Subcutaneous abdominal adipose tissue (tissue), 5 donors: ENCODE data around the gene LZTR1.
A peak's percentile ranks its signal among the peaks of the same experiment; 100 is the strongest.

ENCODE experiments used
- H3K27ac ChIP-seq: one replicate; pipeline ENCODE4 v1.7.0; 2013; ENCODE audit warnings: low read depth, mild to moderate bottlenecking, inconsistent platforms, low read length, moderate library complexity
- H3K27me3 ChIP-seq, 5 donors: one replicate each; pipeline ENCODE4 v1.7.0; 2013; ENCODE audit warnings: low read length in 5 of 5, inconsistent platforms in 1 of 5; ENCODE audit not compliant: control insufficient read depth in 5 of 5, insufficient read depth in 4 of 5
- H3K36me3 ChIP-seq, 5 donors: one replicate each; pipeline ENCODE4 v1.7.0; 2013; ENCODE audit warnings: low read length in 5 of 5; ENCODE audit not compliant: control insufficient read depth in 5 of 5, insufficient read depth in 5 of 5
- H3K4me1 ChIP-seq, 5 donors: one replicate each; pipeline ENCODE4 v1.7.0; 2013; ENCODE audit warnings: low read length in 5 of 5, mild to moderate bottlenecking in 3 of 5, moderate library complexity in 1 of 5; ENCODE audit not compliant: control insufficient read depth in 5 of 5, insufficient read depth in 5 of 5
- H3K4me3 ChIP-seq, 5 donors: one replicate each; pipeline ENCODE4 v1.7.0; 2013; ENCODE audit warnings: low read length in 5 of 5, low read depth in 1 of 5
- H3K9ac ChIP-seq, 5 donors: one replicate each; pipeline ENCODE4 v1.7.0; 2013; ENCODE audit warnings: low read length in 5 of 5, mild to moderate bottlenecking in 4 of 5, moderate library complexity in 3 of 5
- H3K9me3 ChIP-seq, 5 donors: one replicate each; pipeline ENCODE4 v1.7.0; 2013; ENCODE audit warnings: low read length in 5 of 5; ENCODE audit not compliant: control insufficient read depth in 5 of 5
- donor health status: healthy.
- donor health status: healthy.
- donor health status: healthy.
- donor health status: healthy.
- donor health status: healthy.

The LZTR1 gene

DNA sequence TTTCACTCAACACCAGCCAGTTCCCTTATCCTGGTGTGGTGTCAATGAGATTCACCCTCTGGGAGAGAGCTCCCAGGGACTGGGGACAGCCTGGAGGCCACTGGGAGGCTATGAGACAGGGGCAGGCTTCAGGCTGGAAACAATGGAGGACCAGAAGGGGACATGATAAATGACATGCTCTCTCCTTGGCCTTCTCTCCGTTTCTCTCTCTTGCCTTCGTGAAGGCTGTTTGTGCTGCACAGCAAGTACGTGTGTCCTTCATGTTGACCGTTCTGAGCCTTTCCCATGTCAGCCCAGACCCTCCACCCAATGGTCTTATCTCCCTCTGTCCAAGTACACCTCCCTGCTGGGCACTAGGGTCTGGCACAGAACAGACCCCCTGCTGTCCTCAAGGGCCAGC, 1.6 kb upstream of the LZTR1 start:
- H3K9ac ChIP-seq: no peak overlapping the region
- no peak overlapping the region for H3K4me3 ChIP-seq
- H3K36me3 ChIP-seq: peaks cover 0 to 15% (median 5%) of the 10 kb centered on the region in 5 donors
- H3K27ac ChIP-seq: no peak overlapping the region
- peaks cover 17 to 41% (median 36%) of the 10 kb centered on the region in 5 donors for H3K4me1 ChIP-seq
- peaks cover 0 to 12% (median 10%) of the 10 kb centered on the region in 5 donors for H3K9me3 ChIP-seq
- H3K27me3 ChIP-seq: peaks cover 0 to 14% (median 3%) of the 10 kb centered on the region in 5 donors

DNA sequence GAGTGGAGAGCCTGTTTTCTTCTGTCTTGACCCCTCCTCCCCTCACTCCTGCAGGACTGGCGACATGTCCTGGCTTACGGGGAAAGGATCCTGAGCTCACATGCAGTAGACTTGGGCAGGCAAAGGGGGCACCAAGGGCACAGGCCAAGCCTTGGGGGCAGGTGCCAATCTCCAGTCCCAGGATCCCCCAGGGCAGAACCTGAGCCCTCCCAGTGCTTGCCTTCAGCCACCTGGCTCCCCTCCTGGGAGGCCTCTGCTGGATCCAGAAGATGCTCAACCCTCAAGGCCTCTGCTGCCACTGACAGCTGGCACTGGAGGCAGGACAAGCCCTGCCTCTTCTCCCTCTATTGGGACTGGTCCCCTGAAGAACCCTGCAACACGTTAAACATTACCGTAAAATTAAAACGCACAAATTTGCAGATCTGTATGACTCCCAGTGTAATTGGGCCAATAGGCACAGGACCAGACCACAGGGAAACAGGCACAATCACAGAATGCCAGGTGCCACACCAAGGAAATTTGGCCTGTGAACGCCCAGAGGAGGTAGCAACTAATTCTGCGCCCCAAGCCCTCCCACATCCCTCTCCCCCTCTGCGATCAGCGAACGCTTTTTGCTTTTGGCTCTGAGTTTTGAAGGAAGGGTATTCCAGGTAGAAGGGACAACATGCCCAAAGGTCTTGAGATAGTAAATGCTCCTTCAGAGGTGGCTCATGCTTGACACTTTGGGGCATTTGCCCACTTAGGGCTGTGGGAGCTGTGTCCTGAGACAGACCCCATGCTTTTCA, 967 bp upstream of the LZTR1 start:
- peak overlapping the region; percentile 84 for H3K27ac ChIP-seq
- peak overlapping the region; percentile 78 to 100 (median 97) for H3K9ac ChIP-seq
- H3K36me3 ChIP-seq: peaks cover 0 to 21% (median 10%) of the 10 kb centered on the region in 5 donors
- peak overlapping the region; percentile 84 to 95 (median 89) for H3K4me3 ChIP-seq
- H3K27me3 ChIP-seq: peaks cover 0 to 14% (median 3%) of the 10 kb centered on the region in 5 donors
- peaks cover 17 to 41% (median 36%) of the 10 kb centered on the region in 5 donors for H3K4me1 ChIP-seq
- peaks cover 0 to 12% (median 10%) of the 10 kb centered on the region in 5 donors for H3K9me3 ChIP-seq

DNA sequence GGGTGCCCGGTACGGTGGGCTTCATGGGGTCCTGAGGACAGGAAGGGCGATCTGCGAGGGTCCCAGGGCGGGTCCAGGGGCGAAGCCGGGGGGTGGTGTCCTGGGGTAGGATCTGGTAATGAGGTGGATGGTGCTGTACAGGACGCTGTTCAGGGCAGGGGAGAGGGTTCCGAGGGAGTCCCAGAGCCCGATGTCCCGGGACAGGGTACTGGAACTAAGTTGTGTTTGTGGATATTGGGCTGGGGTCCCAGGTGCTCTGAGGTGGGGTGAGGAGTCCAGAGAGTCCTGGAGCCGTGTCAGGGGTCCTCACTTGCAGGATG, 426 bp downstream of the LZTR1 start:
- H3K36me3 ChIP-seq: peaks cover 0 to 32% (median 18%) of the 10 kb centered on the region in 5 donors
- H3K27me3 ChIP-seq: peaks cover 0 to 11% (median 3%) of the 10 kb centered on the region in 5 donors
- H3K9me3 ChIP-seq: peaks cover 0 to 12% (median 10%) of the 10 kb centered on the region in 5 donors
- H3K4me1 ChIP-seq: peaks cover 17 to 41% (median 36%) of the 10 kb centered on the region in 5 donors
- peak overlapping the region; percentile 87 to 95 (median 93) for H3K4me3 ChIP-seq
- peak overlapping the region; percentile 84 for H3K27ac ChIP-seq
- H3K9ac ChIP-seq: peak overlapping the region; percentile 78 to 100 (median 97)

DNA sequence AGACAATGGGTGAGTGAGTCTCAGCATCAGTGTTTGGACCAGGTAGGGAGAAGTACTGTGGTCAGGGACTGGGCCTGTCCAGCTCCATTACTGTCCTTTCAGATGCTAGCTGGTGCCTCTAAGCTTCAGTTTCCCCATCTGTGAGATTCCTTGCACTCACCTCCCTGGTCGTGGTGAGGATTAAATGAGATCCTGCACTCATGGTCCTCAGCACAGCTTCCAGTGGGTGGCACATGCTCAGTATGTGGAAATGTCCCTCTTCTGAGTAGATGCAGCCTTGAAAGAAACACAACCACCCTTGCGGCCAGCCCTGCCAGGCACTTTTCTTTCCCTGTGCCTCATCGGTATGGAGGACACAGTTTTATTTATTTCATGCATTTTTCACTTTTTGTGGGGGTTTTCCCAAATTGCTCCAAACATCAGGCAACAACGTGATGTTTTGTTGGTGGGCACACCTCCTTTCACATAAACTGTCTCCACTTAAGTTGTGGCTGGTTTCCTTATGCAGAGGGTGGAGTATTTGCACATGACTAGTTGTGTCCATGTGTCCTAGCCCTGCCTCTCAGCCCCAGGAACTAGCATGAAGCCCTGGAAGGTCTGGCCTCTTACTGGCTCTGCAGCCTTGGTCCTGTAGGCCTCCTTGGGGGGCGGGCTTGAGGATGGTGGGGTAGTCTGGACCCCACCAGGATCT, 1.1 kb downstream of the LZTR1 start:
- Histone ChIP-seq H3K9ac (peak overlapping the region; percentile 78 to 100 (median 97)), H3K27ac (peak overlapping the region; percentile 84), H3K4me1 (peaks cover 17 to 41% (median 36%) of the 10 kb centered on the region in 5 donors), H3K9me3 (peaks cover 0 to 9% (median 9%) of the 10 kb centered on the region in 5 donors), H3K27me3 (peaks cover 0 to 11% (median 3%) of the 10 kb centered on the region in 5 donors), H3K36me3 (peaks cover 0 to 39% (median 25%) of the 10 kb centered on the region in 5 donors), H3K4me3 (peak overlapping the region; percentile 87 to 95 (median 93))

DNA sequence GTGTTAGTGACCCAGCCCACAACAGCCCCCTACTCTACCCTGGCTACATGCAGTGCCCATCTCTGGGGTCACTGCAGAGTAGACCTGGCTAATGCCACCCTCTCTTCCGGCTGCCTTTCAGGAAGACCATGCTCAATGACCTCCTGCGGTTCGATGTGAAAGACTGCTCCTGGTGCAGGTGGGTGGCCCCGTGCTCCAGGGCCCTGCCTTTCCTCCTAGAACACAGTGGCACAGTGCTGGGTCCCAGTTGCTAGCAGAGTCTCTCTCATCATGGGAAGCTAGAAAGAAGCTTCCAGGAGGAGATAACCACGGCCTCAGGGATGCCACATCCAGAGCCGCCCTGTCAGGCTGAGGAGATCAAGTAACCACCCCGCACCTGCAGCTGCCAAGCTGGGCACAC, 3.6 kb downstream of the LZTR1 start:
- Histone ChIP-seq H3K9me3 (no peaks in the 10 kb centered on the region), H3K36me3 (peaks cover 0 to 57% (median 37%) of the 10 kb centered on the region in 5 donors)

DNA sequence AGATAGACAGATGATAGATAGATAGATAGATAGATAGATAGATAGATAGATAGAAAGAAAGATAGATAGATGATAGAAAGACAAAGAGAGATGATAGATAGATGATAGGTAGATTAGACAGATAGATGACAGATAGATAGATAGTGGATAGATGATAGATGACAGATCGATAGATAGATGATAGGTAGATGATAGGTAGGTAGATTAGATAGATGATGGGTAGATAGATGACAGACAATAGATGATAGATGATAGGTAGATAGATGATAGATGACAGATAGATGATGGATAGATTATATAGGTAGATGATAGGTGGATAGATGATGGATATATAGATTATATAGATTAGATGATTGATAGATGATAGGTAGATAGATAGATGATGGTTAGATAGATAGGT, 4.3 kb downstream of the LZTR1 start:
- H3K36me3 ChIP-seq: peaks cover 0 to 63% (median 43%) of the 10 kb centered on the region in 5 donors
- H3K9me3 ChIP-seq: no peaks in the 10 kb centered on the region
- H3K4me1 ChIP-seq: peaks cover 8 to 25% (median 21%) of the 10 kb centered on the region in 5 donors
- H3K4me3 ChIP-seq: no peak overlapping the region
- no peak overlapping the region for H3K27ac ChIP-seq
- H3K27me3 ChIP-seq: no peaks in the 10 kb centered on the region
- H3K9ac ChIP-seq: no peak overlapping the region

More for the DNA sequence above, 3.6 kb downstream of the LZTR1 start:
- H3K4me3 ChIP-seq: no peak overlapping the region
- H3K4me1 ChIP-seq: peaks cover 10 to 31% (median 27%) of the 10 kb centered on the region in 5 donors
- no peak overlapping the region for H3K27ac ChIP-seq
- H3K27me3 ChIP-seq: no peaks in the 10 kb centered on the region
- H3K9ac ChIP-seq: peak overlapping the region in 1 of 5 donors; percentile 7

DNA sequence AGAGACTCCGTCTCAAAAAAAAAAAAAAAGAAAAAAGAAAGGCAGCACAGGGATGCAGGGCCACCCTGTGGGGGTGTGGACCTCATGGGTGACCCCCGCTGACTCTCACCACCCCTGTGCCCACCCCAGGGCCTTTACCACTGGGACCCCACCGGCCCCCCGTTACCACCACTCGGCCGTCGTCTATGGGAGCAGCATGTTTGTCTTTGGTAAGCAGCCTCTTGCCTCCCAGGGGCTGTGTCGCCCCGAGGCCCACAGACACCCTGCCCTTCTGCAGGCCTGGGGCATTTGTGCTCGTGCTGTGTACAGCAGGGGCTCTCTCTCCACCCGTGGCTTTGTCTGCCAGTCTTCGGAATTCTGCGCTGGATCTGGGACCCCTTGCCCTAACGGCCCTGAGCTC, 5.3 kb downstream of the LZTR1 start:
- peaks cover 0 to 73% (median 53%) of the 10 kb centered on the region in 5 donors for H3K36me3 ChIP-seq
- H3K27ac ChIP-seq: no peak overlapping the region

DNA sequence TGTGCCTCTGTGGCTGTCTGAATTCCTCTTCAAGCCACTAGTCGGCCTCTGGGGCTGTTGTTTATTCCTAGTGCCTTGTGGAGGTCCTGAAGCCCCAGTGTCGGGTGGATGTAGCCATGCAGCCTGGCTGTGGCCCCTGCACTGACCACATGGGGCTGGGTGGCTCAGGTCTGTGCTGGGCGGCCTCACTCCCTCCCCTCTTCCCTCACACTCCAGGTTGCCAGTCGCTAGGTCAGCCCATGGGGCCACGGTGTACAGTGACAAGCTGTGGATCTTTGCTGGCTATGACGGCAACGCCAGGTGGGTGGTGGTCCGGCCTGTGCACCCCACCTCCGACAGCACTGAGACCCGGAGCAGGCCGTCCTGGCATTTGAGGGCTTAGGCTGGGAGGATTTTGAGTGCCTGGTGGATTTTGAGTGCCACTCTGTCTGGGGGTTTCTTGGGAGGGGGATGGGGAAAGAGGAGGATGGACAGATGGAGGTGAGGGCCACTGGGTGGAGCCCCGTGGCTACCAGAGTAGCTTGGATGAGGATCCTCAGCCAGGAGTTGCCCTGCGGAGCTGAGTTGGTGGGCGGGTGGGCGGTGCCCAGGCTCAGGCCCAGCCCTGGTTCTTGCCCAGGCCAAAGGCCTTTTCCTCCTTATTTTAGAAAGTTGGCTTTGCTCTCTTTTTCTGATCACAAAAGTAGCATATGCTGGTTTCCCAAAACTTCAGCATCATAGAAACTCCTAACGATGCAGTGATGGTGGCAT, 6.7 kb downstream of the LZTR1 start:
- Histone ChIP-seq H3K9me3 (no peaks in the 10 kb centered on the region), H3K4me1 (peaks cover 0 to 3% (median 1%) of the 10 kb centered on the region in 5 donors), H3K36me3 (peaks cover 0 to 86% (median 67%) of the 10 kb centered on the region in 5 donors), H3K27me3 (no peaks in the 10 kb centered on the region), H3K4me3 (no peak overlapping the region), H3K27ac (no peak overlapping the region), H3K9ac (peak overlapping the region in 1 of 5 donors; percentile 13)

More for the DNA sequence above, 5.3 kb downstream of the LZTR1 start:
- Histone ChIP-seq H3K9me3 (no peaks in the 10 kb centered on the region), H3K4me3 (no peak overlapping the region), H3K4me1 (peaks cover 6 to 17% (median 15%) of the 10 kb centered on the region in 5 donors), H3K27me3 (no peaks in the 10 kb centered on the region), H3K9ac (no peak overlapping the region)

DNA sequence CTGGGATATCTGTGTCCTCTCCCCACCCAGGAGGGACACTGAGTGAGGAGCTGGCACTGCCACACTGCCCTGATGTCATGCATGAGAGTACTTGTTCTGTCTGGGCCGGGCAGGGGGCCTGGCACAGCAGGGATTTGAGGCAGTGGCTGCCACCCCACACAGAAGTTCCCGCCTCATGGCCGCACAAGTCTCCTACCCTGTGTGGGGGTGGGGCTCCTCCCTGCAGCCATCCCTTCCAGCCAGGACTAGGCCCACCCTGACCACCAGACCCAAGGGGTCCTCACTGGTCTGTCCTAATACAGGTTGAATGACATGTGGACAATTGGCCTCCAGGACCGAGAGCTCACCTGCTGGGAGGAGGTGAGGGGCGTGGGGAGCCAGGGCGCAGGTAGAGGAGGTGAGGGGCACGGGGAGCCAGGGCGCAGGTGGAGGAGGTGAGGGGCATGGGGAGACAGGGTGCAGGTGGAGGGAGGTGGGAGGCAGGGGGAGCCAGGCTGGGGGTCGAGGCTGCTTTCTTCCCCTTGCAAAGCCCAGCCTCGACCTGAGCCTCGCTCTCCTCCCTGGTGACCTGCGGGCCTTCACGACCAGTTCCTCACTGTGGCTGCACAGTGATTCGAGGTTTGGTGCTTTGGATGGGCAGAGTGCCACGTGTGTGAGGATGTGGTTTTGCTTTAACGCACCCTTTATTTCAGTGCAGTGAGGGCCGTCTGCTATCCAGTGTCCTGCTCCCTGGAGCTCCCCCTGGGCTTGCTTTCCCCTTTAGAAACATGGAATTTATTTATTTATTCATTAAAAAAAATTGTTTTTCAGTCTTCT, 7.4 kb downstream of the LZTR1 start:
- H3K27ac ChIP-seq: no peak overlapping the region
- no peaks in the 10 kb centered on the region for H3K27me3 ChIP-seq
- H3K36me3 ChIP-seq: peaks cover 0 to 86% (median 74%) of the 10 kb centered on the region in 5 donors
- no peak overlapping the region for H3K4me3 ChIP-seq
- H3K4me1 ChIP-seq: no peaks in the 10 kb centered on the region
- no peak overlapping the region for H3K9ac ChIP-seq
- no peaks in the 10 kb centered on the region for H3K9me3 ChIP-seq
